Left lung (tissue), 10 donors: ENCODE measurements around the gene PCDHGA5. TPM values are rescaled to one million over a fixed set of nuclear protein-coding genes. Genes with fewer than 3 reads are reported as not detected.

Experiments used
- ATAC-seq: fragments of 200-7000 bp; cut with Tn5 transposase; one replicate; pipeline ENCODE4 v1.9.1; 2020; ENCODE audit warnings: moderate library complexity
- DNase-seq, 4 donors: peaks; one replicate each; pipeline ENCODE4 v3.0.0-alpha.2; 2013 to 2020
- H3K27ac ChIP-seq, 2 donors: fragments of 200-600 bp; sonication (generic) in 1 of 2; one replicate each; pipeline versions ENCODE4 v1.5.0 to v1.8.0; 2020 to 2021
- H3K27me3 ChIP-seq, 2 donors: fragments of 200-600 bp; sonication (generic) in 1 of 2; one replicate each; pipeline versions ENCODE4 v1.5.0 to v1.8.0; 2020 to 2021
- H3K36me3 ChIP-seq, 2 donors: fragments of 200-600 bp; sonication (generic) in 1 of 2; one replicate each; pipeline versions ENCODE4 v1.5.0 to v1.8.0; 2020 to 2021
- H3K4me1 ChIP-seq, 2 donors: fragments of 200-600 bp; one replicate each; pipeline ENCODE4 v1.8.0; 2021
- H3K4me3 ChIP-seq, 2 donors: fragments of 200-600 bp; sonication (generic) in 1 of 2; one replicate each; pipeline versions ENCODE4 v1.5.0 to v1.8.0; 2020 to 2021; ENCODE audit warnings: mild to moderate bottlenecking in 1 of 2
- H3K9me3 ChIP-seq, 2 donors: fragments of 200-600 bp; sonication (generic) in 1 of 2; one replicate each; pipeline versions ENCODE4 v1.5.0 to v1.8.0; 2020 to 2021
- CTCF ChIP-seq, 2 donors: fragments of 200-600 bp; sonication (generic) in 1 of 2; IDR thresholded peaks; one replicate each; pipeline versions ENCODE4 v1.5.0 to v1.8.0; 2021; ENCODE audit warnings: antibody characterized with exemption in 2 of 2
- intact Hi-C, 2 donors: fragments of 100-400 bp; cut with DNase I; formaldehyde crosslinking; loops; one replicate each; pipeline versions ENCODE4 v1.11.2 to v1.14.2; 2022
- polyA plus RNA-seq, 6 donors: library from polyadenylated mRNA; unstranded; fragments of 120-200 nt; gene quantifications; one replicate each; pipeline ENCODE4 v1.2.1, GENCODE V29; 2013; ENCODE audit not compliant: insufficient read length in 6 of 6
- total RNA-seq, 2 donors: library from RNA; stranded (reverse); fragmentation: NEBNext Ultra II Directional; extraction: Animal tissue kit (Norgen Biotek cat#: 25700); gene quantifications; one replicate each; pipeline ENCODE4 v1.2.1, GENCODE V29; 2021
- donor health status: DM: no; HTN: yes; CAD: no.
- donor health status: DM: no; HTN: no; CAD: no.

The PCDHGA5 gene
- total and polyA plus RNA-seq, 8 donors = 1.3 to 5.0 (median 3.7) TPM

GRCh38 chr5:141359790-141360426 lies 4.1 kb upstream of the PCDHGA5 start, which contains the start of gene PCDHGB2:
Gene PCDHGB2, plus strand, starts transcription at chr5:141359994. Its CDS starts 142 bp downstream, at chr5:141360136.
- Histone ChIP-seq H3K27me3 (peaks cover 13 to 87% of the 10 kb centered on the region in 2 donors), H3K9me3 (peaks cover 4 to 96% of the 10 kb centered on the region in 2 donors), H3K36me3 (no peaks in the 10 kb centered on the region), H3K27ac (no peak within 1 kb of the TSS), H3K4me3 (no peak within 1 kb of the TSS), H3K4me1 (no peaks in the 10 kb centered on the region)
- no peak for ATAC-seq
- no peak for DNase-seq
- peak in 1 of 2 donors; percentile 9 for TF ChIP-seq CTCF (IDR thresholded peaks at IDR 0.05)
- intact Hi-C loops = no loop called here

DNA sequence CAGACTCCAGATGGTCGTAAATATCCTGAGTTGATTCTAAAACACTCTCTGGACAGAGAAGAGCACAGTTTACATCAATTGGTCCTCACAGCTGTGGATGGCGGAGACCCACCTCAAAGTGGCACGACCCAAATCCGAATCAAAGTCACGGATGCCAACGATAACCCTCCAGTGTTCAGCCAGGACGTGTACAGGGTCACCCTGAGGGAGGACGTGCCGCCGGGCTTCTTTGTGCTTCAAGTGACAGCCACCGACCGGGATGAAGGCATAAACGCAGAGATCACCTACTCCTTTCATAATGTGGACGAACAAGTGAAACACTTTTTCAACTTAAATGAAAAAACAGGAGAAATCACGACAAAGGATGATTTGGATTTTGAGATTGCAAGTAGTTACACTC lies 3.3 kb upstream of the PCDHGA5 start:
- DNase-seq = no peak
- H3K4me3 ChIP-seq = no peak overlapping the region
- TF ChIP-seq CTCF (IDR thresholded peaks at IDR 0.05) = no peak

DNA sequence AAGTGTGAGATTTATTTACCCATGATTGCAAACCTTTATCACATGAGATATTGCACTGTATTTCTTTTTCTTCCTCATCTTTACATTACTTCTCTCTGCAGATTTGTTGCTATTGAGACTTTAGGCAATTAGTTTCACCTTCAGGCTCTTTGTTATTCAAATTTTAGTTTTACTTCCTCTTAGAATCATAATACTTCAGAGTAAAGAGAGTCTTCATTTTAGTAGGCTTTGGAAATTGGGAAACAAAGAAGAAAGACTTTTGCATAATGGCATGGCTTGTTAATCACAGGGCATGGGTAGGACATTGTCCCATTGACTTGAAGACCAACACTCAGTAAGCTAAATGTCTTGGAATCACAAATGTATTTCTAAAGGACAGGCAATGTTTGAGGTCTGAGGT lies 1.2 kb upstream of the PCDHGA5 start:
- Histone ChIP-seq H3K4me3 (no peak overlapping the region), H3K27ac (no peak overlapping the region), H3K9me3 (peaks cover 4 to 96% of the 10 kb centered on the region in 2 donors), H3K36me3 (no peaks in the 10 kb centered on the region), H3K4me1 (no peaks in the 10 kb centered on the region), H3K27me3 (peaks cover 40 to 91% of the 10 kb centered on the region in 2 donors)
- intact Hi-C loops = no loop called here
- no peak for DNase-seq
- no peak for TF ChIP-seq CTCF (IDR thresholded peaks at IDR 0.05)
- ATAC-seq = no peak

More for the DNA sequence above, 3.3 kb upstream of the PCDHGA5 start:
- Histone ChIP-seq H3K27me3 (peaks cover 21 to 87% of the 10 kb centered on the region in 2 donors), H3K27ac (no peak overlapping the region), H3K4me1 (no peaks in the 10 kb centered on the region), H3K9me3 (peaks cover 4 to 96% of the 10 kb centered on the region in 2 donors), H3K36me3 (no peaks in the 10 kb centered on the region)
- intact Hi-C loops = no loop called here
- no peak for ATAC-seq

DNA sequence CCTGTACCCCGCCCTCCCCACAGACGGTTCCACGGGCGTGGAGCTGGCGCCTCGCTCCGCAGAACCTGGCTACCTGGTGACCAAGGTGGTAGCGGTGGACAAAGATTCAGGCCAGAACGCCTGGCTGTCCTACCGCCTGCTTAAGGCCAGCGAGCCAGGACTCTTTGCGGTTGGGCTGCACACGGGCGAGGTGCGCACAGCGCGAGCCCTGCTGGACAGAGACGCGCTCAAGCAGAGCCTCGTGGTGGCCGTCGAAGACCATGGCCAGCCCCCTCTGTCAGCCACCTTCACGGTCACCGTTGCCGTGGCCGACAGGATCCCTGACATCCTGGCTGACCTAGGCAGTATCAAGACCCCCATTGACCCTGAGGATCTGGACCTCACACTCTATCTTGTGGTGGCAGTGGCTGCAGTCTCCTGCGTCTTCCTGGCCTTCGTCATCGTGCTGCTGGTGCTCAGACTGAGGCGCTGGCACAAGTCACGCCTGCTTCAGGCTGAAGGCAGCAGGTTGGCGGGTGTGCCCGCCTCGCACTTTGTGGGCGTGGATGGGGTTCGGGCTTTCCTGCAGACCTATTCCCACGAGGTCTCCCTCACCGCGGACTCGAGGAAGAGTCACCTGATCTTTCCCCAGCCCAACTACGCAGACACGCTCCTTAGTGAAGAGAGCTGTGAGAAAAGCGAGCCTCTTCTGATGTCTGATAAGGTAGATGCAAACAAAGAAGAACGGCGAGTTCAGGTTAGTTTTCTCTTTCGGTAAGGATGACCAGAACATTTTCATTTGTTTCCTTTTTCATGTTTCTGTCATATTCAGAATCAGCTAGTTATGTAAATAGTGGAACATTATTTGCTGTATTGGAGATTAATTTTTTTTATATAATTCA lies 2.3 kb downstream of the PCDHGA5 start:
- no peaks in the 10 kb centered on the region for H3K4me1 ChIP-seq
- ATAC-seq (no peak), DNase-seq (no peak)
- H3K27ac ChIP-seq = no peak overlapping the region
- no peak for TF ChIP-seq CTCF (IDR thresholded peaks at IDR 0.05)
- H3K36me3 ChIP-seq = no peaks in the 10 kb centered on the region
- H3K27me3 ChIP-seq = peaks cover 51 to 99% of the 10 kb centered on the region in 2 donors
- peaks cover under 1 to 88% of the 10 kb centered on the region in 2 donors for H3K9me3 ChIP-seq
- no peak overlapping the region for H3K4me3 ChIP-seq
- intact Hi-C loops = no loop called here
